Transverse colon (tissue), 4 donors: ENCODE data around the gene SLC30A3. TPM values are rescaled to one million over a fixed set of nuclear protein-coding genes. Genes with fewer than 3 reads are reported as not detected.

Experiments used
- DNase-seq: peaks from one replicate; pipeline ENCODE4 v3.0.0-alpha.2; 2019
- H3K27ac ChIP-seq, 4 donors: fragments of 200-600 bp; sonication (generic); 2 replicates each; pipeline ENCODE4 v1.5.1; 2016 to 2018; ENCODE audit warnings: inconsistent platforms in 4 of 4
- H3K27me3 ChIP-seq: fragments of 200-600 bp; sonication (generic); 2 replicates; pipeline ENCODE4 v1.5.1; 2017; ENCODE audit warnings: inconsistent platforms
- H3K36me3 ChIP-seq, 4 donors: fragments of 200-600 bp; sonication (generic); 2 replicates each; pipeline ENCODE4 v1.5.1; 2017 to 2019; ENCODE audit warnings: inconsistent platforms in 4 of 4
- H3K4me1 ChIP-seq, 4 donors: fragments of 200-600 bp; sonication (generic); 2 replicates each; pipeline ENCODE4 v1.5.1; 2017 to 2020; ENCODE audit warnings: inconsistent platforms in 4 of 4
- H3K4me3 ChIP-seq, 4 donors: fragments of 200-600 bp; sonication (generic); 1 replicate in 1 of 4; 2 replicates in 3 of 4; pipeline versions ENCODE4 v1.5.1 to v1.6.1; 2017 to 2019; ENCODE audit warnings: inconsistent platforms in 4 of 4
- H3K9me3 ChIP-seq, 2 donors: fragments of 200-600 bp; sonication (generic); 2 replicates each; pipeline ENCODE4 v1.5.1; 2017 to 2019; ENCODE audit warnings: inconsistent platforms in 2 of 2
- EP300 ChIP-seq: sonication (generic); formaldehyde crosslinking; IDR thresholded peaks from one replicate; pipeline ENCODE4 v1.6.1; 2017; ENCODE audit warnings: antibody characterized with exemption, low read depth
- POLR2A ChIP-seq: fragments of 450-650 bp; IDR thresholded peaks from one replicate; pipeline ENCODE4 v1.6.1; 2016; ENCODE audit warnings: antibody characterized with exemption, mild to moderate bottlenecking, moderate library complexity
- POLR2AphosphoS5 ChIP-seq, 3 donors: sonication (generic); formaldehyde crosslinking; IDR thresholded peaks; one replicate each; pipeline ENCODE4 v1.6.1; 2016; ENCODE audit warnings: antibody characterized with exemption in 3 of 3
- WGBS, 2 donors: methylation state at CpG; one replicate each; pipeline ENCODE4 v1.1.5; 2018; ENCODE audit warnings: low coverage in 1 of 2; 5-methylcytosine and 5-hydroxymethylcytosine counted together
- in situ Hi-C, 4 donors: fragments of 200-750 bp; cut with MboI; loops; one replicate each; pipeline versions ENCODE4 v1.15.0 to v1.15.1; 2017; ENCODE audit warnings: low sequenced_read_pairs in 3 of 4, low pct_ligation_motif_present in 1 of 4, low pct_unique_long_range_greater_than_20kb in 1 of 4
- intact Hi-C: fragments of 100-400 bp; cut with DNase I; formaldehyde crosslinking; loops from one replicate; pipeline ENCODE4 v1.15.1; 2023; ENCODE audit warnings: low total_unique reads
- total RNA-seq, 4 donors: library from RNA; depleted of rRNA; stranded (reverse); fragments of >200 nt; gene quantifications; one replicate each; pipeline ENCODE4 v1.1.0, GENCODE V29; 2016
- TF ChIP-seq, protein P1 (sequence below), 5 experiments: fragments of 200-600 bp in 3 of 5; fragments of 450-650 bp in 2 of 5; sonication (generic) in 3 of 5; IDR thresholded peaks; 1 replicate in 2 of 5; 2 replicates in 3 of 5; pipeline ENCODE4 v1.5.1; 2016 to 2017; ENCODE audit warnings: antibody characterized with exemption in 5 of 5, inconsistent platforms in 3 of 5, mild to moderate bottlenecking in 2 of 5, moderate library complexity in 1 of 5

SLC30A3 gene
- total RNA-seq, 4 donors from 2014 or later: 0.60 TPM; not detected in 3

DNA sequence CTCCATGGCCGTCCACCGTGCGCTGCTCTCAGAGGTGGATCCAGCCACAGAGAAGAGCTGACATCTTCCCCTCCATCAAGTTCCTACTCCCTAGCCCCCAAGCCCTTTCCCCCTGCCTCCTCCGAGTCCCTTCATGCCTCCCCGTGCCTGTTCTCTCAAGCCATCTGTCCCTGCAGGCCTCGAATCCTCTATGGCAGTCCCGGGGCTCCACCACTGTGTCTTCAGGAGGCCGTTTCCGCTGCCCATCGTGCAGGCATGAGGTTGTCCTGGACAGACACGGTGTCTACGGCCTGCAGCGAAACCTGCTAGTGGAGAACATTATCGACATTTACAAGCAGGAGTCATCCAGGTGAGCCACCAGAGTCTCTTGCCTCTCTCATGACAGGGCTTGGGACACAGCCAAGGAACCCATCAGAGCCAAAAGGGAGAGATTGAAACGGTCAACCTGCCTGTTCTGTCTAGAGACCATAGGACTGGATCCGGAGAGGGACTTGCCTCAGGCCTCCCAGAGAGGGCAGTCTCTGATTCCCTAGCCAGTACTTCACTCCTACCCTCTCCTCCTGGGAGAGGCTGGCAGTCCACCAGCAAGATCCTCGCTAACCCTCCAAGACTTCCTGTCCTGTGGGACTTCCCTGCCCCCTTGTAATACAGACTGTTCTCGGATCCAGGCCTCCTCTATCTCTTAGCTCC lies 35.7 kb upstream of the SLC30A3 start:
- Histone ChIP-seq H3K36me3 (no peaks in the 10 kb centered on the region), H3K9me3 (no peaks in the 10 kb centered on the region), H3K27ac (no peak overlapping the region), H3K27me3 (no peaks in the 10 kb centered on the region), H3K4me1 (peaks cover 0 to 7% (median 2%) of the 10 kb centered on the region in 4 donors), H3K4me3 (no peak overlapping the region)
- intact Hi-C loops: no loop called here
- in situ Hi-C loops: loop anchor here in 3 of 4 donors (25.0 kb wide), 1 partner anchor 336 kb away; the partner anchor contains the start of gene MAPRE3 (in 3 of the 3)
- no peak for DNase-seq
- TF ChIP-seq, protein P1, sequence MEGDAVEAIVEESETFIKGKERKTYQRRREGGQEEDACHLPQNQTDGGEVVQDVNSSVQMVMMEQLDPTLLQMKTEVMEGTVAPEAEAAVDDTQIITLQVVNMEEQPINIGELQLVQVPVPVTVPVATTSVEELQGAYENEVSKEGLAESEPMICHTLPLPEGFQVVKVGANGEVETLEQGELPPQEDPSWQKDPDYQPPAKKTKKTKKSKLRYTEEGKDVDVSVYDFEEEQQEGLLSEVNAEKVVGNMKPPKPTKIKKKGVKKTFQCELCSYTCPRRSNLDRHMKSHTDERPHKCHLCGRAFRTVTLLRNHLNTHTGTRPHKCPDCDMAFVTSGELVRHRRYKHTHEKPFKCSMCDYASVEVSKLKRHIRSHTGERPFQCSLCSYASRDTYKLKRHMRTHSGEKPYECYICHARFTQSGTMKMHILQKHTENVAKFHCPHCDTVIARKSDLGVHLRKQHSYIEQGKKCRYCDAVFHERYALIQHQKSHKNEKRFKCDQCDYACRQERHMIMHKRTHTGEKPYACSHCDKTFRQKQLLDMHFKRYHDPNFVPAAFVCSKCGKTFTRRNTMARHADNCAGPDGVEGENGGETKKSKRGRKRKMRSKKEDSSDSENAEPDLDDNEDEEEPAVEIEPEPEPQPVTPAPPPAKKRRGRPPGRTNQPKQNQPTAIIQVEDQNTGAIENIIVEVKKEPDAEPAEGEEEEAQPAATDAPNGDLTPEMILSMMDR (IDR thresholded peaks at IDR 0.05): no peak
- no peak for TF ChIP-seq POLR2A
- 83% methylated on average over 18 of the region's 18 CpGs; no CpG with 5 or more reads in 1 of the 2 donors for WGBS, 2 donors

DNA sequence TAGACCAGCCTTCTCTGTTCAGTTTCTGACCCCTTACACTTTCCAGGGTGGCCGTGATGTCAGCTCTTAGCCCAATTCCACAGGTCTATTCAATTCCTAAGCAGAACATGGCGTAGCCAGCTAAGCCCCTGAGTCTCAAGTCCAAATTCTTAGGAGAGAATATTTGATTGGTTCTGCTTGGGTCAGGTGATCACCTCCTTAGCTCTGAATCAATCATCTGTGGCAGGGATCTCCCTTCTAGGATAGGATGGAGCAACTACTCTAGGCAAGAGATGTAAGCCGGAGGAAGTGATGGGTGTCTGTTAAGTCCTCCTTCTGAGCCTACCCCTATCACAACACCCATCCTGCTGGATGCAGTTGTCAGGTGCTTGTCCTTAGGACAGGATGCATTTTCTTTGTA lies 34.3 kb upstream of the SLC30A3 start:
- 80% methylated on average over 3 of the region's 3 CpGs; no CpG with 5 or more reads in 1 of the 2 donors for WGBS, 2 donors
- intact Hi-C loops (no loop called here), in situ Hi-C loops (loop anchor here in 3 of 4 donors (25.0 kb wide), 1 partner anchor 335 kb away; the partner anchor contains the start of gene MAPRE3 (in 3 of the 3))
- Histone ChIP-seq H3K4me3 (no peak overlapping the region), H3K4me1 (no peaks in the 10 kb centered on the region), H3K36me3 (no peaks in the 10 kb centered on the region), H3K27me3 (peaks cover 1% of the 10 kb centered on the region), H3K27ac (no peak overlapping the region), H3K9me3 (no peaks in the 10 kb centered on the region)
- DNase-seq: no peak
- TF ChIP-seq, protein P1 (IDR thresholded peaks at IDR 0.05): no peak
- TF ChIP-seq POLR2A (no peak), EP300 (no peak), POLR2AphosphoS5 (IDR thresholded peaks at IDR 0.05) (no peak)

DNA sequence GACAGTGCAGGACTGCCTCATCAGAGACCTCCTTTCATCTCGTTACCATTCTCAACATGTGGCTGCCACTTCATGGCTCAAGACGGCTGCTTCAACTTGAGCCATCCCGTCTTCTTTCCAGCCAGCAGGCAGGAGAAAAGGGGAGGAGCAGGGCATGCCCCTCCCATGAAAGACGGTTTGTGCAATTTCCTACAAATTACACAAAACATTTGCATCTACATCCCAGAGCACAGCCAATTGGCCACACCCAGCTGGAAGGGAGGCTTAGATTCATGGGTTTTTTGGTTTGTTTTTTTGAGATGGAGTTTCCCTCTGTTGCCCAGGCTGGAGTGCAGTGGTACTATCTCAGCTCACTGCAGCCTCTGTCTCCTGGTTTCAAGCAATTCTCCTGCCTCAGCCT lies 33.6 kb upstream of the SLC30A3 start:
- in situ Hi-C loops: loop anchor here in 3 of 4 donors (25.0 kb wide), 1 partner anchor 334 kb away; the partner anchor contains the start of gene MAPRE3 (in 3 of the 3)
- H3K27ac ChIP-seq: no peak overlapping the region
- no peak overlapping the region for H3K4me3 ChIP-seq
- intact Hi-C loops: no loop called here
- TF ChIP-seq POLR2A: no peak
- TF ChIP-seq, protein P1 (IDR thresholded peaks at IDR 0.05): no peak
- no peak for TF ChIP-seq POLR2AphosphoS5 (IDR thresholded peaks at IDR 0.05)
- no peak for TF ChIP-seq EP300
- no peaks in the 10 kb centered on the region for H3K4me1 ChIP-seq
- 47 to 56% methylated on average over 4 of the region's 4 CpGs for WGBS, 2 donors
- H3K27me3 ChIP-seq: peaks cover 8% of the 10 kb centered on the region
- H3K9me3 ChIP-seq: no peaks in the 10 kb centered on the region
- DNase-seq: no peak
- H3K36me3 ChIP-seq: no peaks in the 10 kb centered on the region

DNA sequence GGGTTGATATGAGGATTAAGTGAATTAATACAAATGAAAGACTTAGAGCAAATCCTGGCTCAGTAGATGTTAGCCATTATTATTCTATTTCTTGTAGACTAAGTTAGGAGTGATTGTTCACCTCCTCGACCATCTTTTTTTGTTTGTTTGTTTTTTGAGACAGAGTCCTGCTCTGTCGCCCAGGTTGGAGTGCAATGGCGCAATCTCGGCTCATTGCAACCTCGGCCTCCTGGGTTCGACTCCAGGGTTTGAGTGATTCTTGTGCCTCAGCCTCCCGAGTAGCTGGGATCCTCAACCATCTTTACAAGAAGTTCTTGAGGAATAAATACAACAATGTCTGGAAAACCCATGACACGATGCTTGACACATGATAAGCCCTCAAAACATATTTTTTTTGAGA lies 32.1 kb upstream of the SLC30A3 start:
- H3K4me1 ChIP-seq: no peaks in the 10 kb centered on the region
- H3K9me3 ChIP-seq: no peaks in the 10 kb centered on the region
- 67 to 89% methylated on average over 1 to 8 of the region's 8 CpGs for WGBS, 2 donors
- H3K27me3 ChIP-seq: peaks cover 24% of the 10 kb centered on the region
- no peak overlapping the region for H3K27ac ChIP-seq
- intact Hi-C loops: no loop called here
- H3K36me3 ChIP-seq: no peaks in the 10 kb centered on the region
- TF ChIP-seq POLR2AphosphoS5 (IDR thresholded peaks at IDR 0.05): no peak
- TF ChIP-seq, protein P1 (IDR thresholded peaks at IDR 0.05): no peak
- no peak for TF ChIP-seq POLR2A
- no peak for TF ChIP-seq EP300
- in situ Hi-C loops: loop anchor here in 3 of 4 donors (25.0 kb wide), 1 partner anchor 333 kb away; the partner anchor contains the start of gene MAPRE3 (in 3 of the 3)
- no peak for DNase-seq
- no peak overlapping the region for H3K4me3 ChIP-seq
